Neuronal stem cell (in vitro differentiated cells): ENCODE measurements around the gene CNTN5.

Source experiments
- DNase-seq: peaks from one replicate; pipeline ENCODE4 v3.0.0-alpha.2; 2013; ENCODE audit warnings: low spot score
- H2AFZ ChIP-seq: one replicate; pipeline ENCODE4 v1.6.1; 2013; ENCODE audit warnings: mild to moderate bottlenecking, low read length, inconsistent platforms
- H2AK5ac ChIP-seq: 2 replicates; pipeline ENCODE4 v1.6.1; 2013; ENCODE audit warnings: low read depth, mild to moderate bottlenecking, inconsistent platforms, low read length, moderate library complexity, mixed read lengths
- H2BK120ac ChIP-seq: 2 replicates; pipeline ENCODE4 v1.6.1; 2013; ENCODE audit warnings: low read depth, mild to moderate bottlenecking, inconsistent platforms, low read length, moderate library complexity, mixed read lengths
- H2BK12ac ChIP-seq: one replicate; pipeline ENCODE4 v1.6.1; 2013; ENCODE audit warnings: low read length, inconsistent platforms
- H2BK15ac ChIP-seq: 2 replicates; pipeline ENCODE4 v1.6.1; 2013; ENCODE audit warnings: mild to moderate bottlenecking, low read length, inconsistent platforms, mixed read lengths
- H2BK5ac ChIP-seq: one replicate; pipeline ENCODE4 v1.6.1; 2013; ENCODE audit warnings: inconsistent platforms, mild to moderate bottlenecking, low read length, moderate library complexity
- H3K14ac ChIP-seq: one replicate; pipeline ENCODE4 v1.6.1; 2013; ENCODE audit warnings: low read length, inconsistent platforms
- H3K18ac ChIP-seq: 2 replicates; pipeline ENCODE4 v1.6.1; 2013; ENCODE audit warnings: low read length, inconsistent platforms
- H3K23ac ChIP-seq: 2 replicates; pipeline ENCODE4 v1.6.1; 2013; ENCODE audit warnings: low read depth, mild to moderate bottlenecking, mixed read lengths, low read length, inconsistent platforms; ENCODE audit not compliant: poor library complexity
- H3K27ac ChIP-seq: replicated peaks from 3 replicates; pipeline ENCODE4 v1.5.1; 2013; ENCODE audit warnings: low read length, inconsistent platforms
- H3K27me3 ChIP-seq, 3 experiments: 2 replicates each; pipeline ENCODE4 v1.6.1; 2013; ENCODE audit warnings: low read length in 3 of 3, mild to moderate bottlenecking in 2 of 3, inconsistent platforms in 1 of 3, low read depth in 1 of 3, mixed read lengths in 1 of 3, moderate library complexity in 1 of 3; ENCODE audit not compliant: control insufficient read depth in 3 of 3, insufficient read depth in 3 of 3
- H3K36me3 ChIP-seq, 2 donors: replicated peaks in 1 of 2; 2 replicates each; pipeline ENCODE4 v1.6.1; 2013; ENCODE audit warnings: low read length in 2 of 2; ENCODE audit not compliant: control insufficient read depth in 2 of 2, insufficient read depth in 2 of 2
- H3K4ac ChIP-seq: 2 replicates; pipeline ENCODE4 v1.6.1; 2013; ENCODE audit warnings: inconsistent platforms, mild to moderate bottlenecking, low read length, moderate library complexity
- H3K4me1 ChIP-seq, 2 donors: 1 replicate in 1 of 2; 2 replicates in 1 of 2; pipeline ENCODE4 v1.6.1; 2013; ENCODE audit warnings: low read length in 2 of 2, low read depth in 1 of 2; ENCODE audit not compliant: control insufficient read depth in 2 of 2, insufficient read depth in 1 of 2
- H3K4me2 ChIP-seq: one replicate; pipeline ENCODE4 v1.6.1; 2013; ENCODE audit warnings: mild to moderate bottlenecking, low read length, inconsistent platforms; ENCODE audit not compliant: insufficient read depth, poor library complexity, severe bottlenecking
- H3K4me3 ChIP-seq, 2 donors: 2 replicates each; pipeline ENCODE4 v1.5.1; 2013; ENCODE audit warnings: low read length in 2 of 2, mild to moderate bottlenecking in 2 of 2, inconsistent platforms in 1 of 2, moderate library complexity in 1 of 2
- H3K79me1 ChIP-seq: one replicate; pipeline ENCODE4 v1.6.1; 2013; ENCODE audit warnings: low read depth, mild to moderate bottlenecking, inconsistent platforms, low read length, moderate library complexity
- H3K9ac ChIP-seq: one replicate; pipeline ENCODE4 v1.6.1; 2013; ENCODE audit warnings: mild to moderate bottlenecking, low read depth, low read length, inconsistent platforms; ENCODE audit not compliant: poor library complexity
- H3K9me3 ChIP-seq, 2 donors: replicated peaks in 1 of 2; 2 replicates each; pipeline versions ENCODE3 to v1.6.1; 2013; ENCODE audit warnings: low read length in 2 of 2, mild to moderate bottlenecking in 2 of 2, inconsistent platforms in 1 of 2, low read depth in 1 of 2, mixed read lengths in 1 of 2, moderate library complexity in 1 of 2; ENCODE audit not compliant: control insufficient read depth in 2 of 2, insufficient read depth in 1 of 2
- H4K8ac ChIP-seq: one replicate; pipeline ENCODE4 v1.6.1; 2013; ENCODE audit warnings: low read depth, mild to moderate bottlenecking, inconsistent platforms, low read length, moderate library complexity
- H4K91ac ChIP-seq: one replicate; pipeline ENCODE4 v1.6.1; 2013; ENCODE audit warnings: low read length, low read depth, mild to moderate bottlenecking, inconsistent platforms; ENCODE audit not compliant: poor library complexity
- WGBS, 2 donors: extraction: QIAGEN DNeasy Blood & Tissue Kit; methylation state at CpG; one replicate each; pipeline ENCODE4 v1.1.7; 2013; ENCODE audit warnings: missing lambda C conversion rate in 2 of 2, mixed read lengths in 1 of 2; ENCODE audit not compliant: insufficient read length in 2 of 2, insufficient replicate concordance in 1 of 2; ENCODE audit errors: extremely low coverage in 2 of 2; 5-methylcytosine and 5-hydroxymethylcytosine counted together

CNTN5 gene

GRCh38 chr11:99505316-99505715 lies 484.6 kb downstream of the CNTN5 start:
- H3K4me1 ChIP-seq, result no peaks in the 10 kb centered on the region
- no peak overlapping the region for H3K4me2 ChIP-seq
- H3K4me3 ChIP-seq, result no peak overlapping the region
- H3K9ac ChIP-seq, result no peak overlapping the region
- H2AK5ac ChIP-seq, result no peak overlapping the region
- H2BK15ac ChIP-seq, result no peak overlapping the region
- H3K23ac ChIP-seq, result no peak overlapping the region
- no peaks in the 10 kb centered on the region for H3K27me3 ChIP-seq
- H3K14ac ChIP-seq, result no peak overlapping the region
- H3K36me3 ChIP-seq, result no peaks in the 10 kb centered on the region
- H2BK12ac ChIP-seq, result no peak overlapping the region
- no peak for DNase-seq
- no peaks in the 10 kb centered on the region for H3K9me3 ChIP-seq
- H2BK120ac ChIP-seq, result no peak overlapping the region
- no peak overlapping the region for H2BK5ac ChIP-seq
- H3K4ac ChIP-seq, result no peak overlapping the region
- no peak overlapping the region for H3K18ac ChIP-seq
- WGBS, 2 donors, result no CpG with 5 or more reads among the region's 1 CpG
- no peaks in the 10 kb centered on the region for H3K79me1 ChIP-seq
- no peak overlapping the region for H4K8ac ChIP-seq
- H2AFZ ChIP-seq, result no peak overlapping the region
- no peak overlapping the region for H4K91ac ChIP-seq
- no peak overlapping the region for H3K27ac ChIP-seq

DNA sequence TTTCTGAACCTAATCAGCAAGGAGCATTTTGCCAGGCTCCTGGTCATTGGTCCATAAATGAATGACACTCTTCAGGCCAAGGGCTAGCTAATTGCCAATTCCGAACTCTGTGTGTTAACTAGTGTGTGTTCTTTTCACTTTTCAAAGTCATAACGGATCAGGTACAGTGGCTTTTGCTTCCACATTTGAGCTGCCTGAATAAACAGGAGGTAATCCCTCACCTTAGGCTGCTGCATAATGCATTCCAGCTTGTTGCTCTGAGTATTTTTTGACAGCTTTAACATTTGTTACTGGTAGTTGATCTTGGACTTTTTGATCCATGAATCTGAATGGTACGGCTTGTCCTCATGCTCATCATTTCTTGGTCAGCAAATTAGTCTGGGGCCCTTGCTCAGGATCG lies 485.1 kb downstream of the CNTN5 start:
- no peaks in the 10 kb centered on the region for H3K9me3 ChIP-seq
- no peak overlapping the region for H2AK5ac ChIP-seq
- H3K4me2 ChIP-seq, result no peak overlapping the region
- no peaks in the 10 kb centered on the region for H3K36me3 ChIP-seq
- H3K27ac ChIP-seq, result no peak overlapping the region
- H4K8ac ChIP-seq, result no peak overlapping the region
- H2BK120ac ChIP-seq, result no peak overlapping the region
- no peak overlapping the region for H2BK15ac ChIP-seq
- no peaks in the 10 kb centered on the region for H3K27me3 ChIP-seq
- no peak overlapping the region for H3K4ac ChIP-seq
- no peak overlapping the region for H2AFZ ChIP-seq
- no peak overlapping the region for H4K91ac ChIP-seq
- no peak overlapping the region for H3K4me3 ChIP-seq
- DNase-seq, result no peak
- H2BK5ac ChIP-seq, result no peak overlapping the region
- H3K18ac ChIP-seq, result no peak overlapping the region
- H3K79me1 ChIP-seq, result no peaks in the 10 kb centered on the region
- H3K14ac ChIP-seq, result no peak overlapping the region
- no peak overlapping the region for H3K23ac ChIP-seq
- H3K4me1 ChIP-seq, result no peaks in the 10 kb centered on the region
- no peak overlapping the region for H2BK12ac ChIP-seq
- WGBS, 2 donors, result no CpG with 5 or more reads among the region's 4 CpGs
- H3K9ac ChIP-seq, result no peak overlapping the region

DNA sequence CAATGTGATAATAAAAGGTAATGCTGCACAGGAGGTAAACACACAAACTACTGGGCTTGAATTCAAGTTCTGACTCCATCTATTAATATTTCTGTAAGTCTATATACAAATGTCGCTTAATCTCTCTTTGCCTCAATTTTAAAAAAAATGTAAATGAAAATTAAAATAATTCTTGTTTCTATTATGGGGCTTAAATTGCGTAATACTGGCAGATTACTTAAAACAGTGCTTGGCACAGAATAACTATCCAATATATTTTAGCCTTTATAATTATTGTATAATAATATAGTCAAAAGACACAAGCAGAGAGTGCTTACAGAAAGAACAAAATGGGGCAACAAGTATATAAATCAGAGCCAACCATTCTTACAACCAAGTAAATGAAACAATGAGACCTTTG lies 489.1 kb downstream of the CNTN5 start:
- WGBS, 2 donors, result no CpG with 5 or more reads among the region's 2 CpGs
- H3K14ac ChIP-seq, result no peak overlapping the region

GRCh38 chr11:99513368-99513767 lies 492.6 kb downstream of the CNTN5 start:
- WGBS, 2 donors, result no CpG with 5 or more reads among the region's 2 CpGs

More for the DNA sequence above, 489.1 kb downstream of the CNTN5 start:
- Histone ChIP-seq H3K27me3 (no peaks in the 10 kb centered on the region), H3K23ac (no peak overlapping the region), H3K4me3 (no peak overlapping the region), H3K18ac (no peak overlapping the region), H3K27ac (no peak overlapping the region), H3K9me3 (no peaks in the 10 kb centered on the region), H3K36me3 (no peaks in the 10 kb centered on the region), H3K4me1 (no peaks in the 10 kb centered on the region), H3K4me2 (no peak overlapping the region), H4K8ac (no peak overlapping the region), H4K91ac (no peak overlapping the region), H3K4ac (no peak overlapping the region), H2AK5ac (no peak overlapping the region), H2BK120ac (no peak overlapping the region), H2AFZ (no peak overlapping the region), H3K9ac (no peak overlapping the region), H2BK15ac (no peak overlapping the region), H2BK12ac (no peak overlapping the region), H3K79me1 (no peaks in the 10 kb centered on the region), H2BK5ac (no peak overlapping the region)
- DNase-seq, result no peak

More at GRCh38 chr11:99513368-99513767, 492.6 kb downstream of the CNTN5 start:
- Histone ChIP-seq H3K9ac (no peak overlapping the region), H3K27ac (no peak overlapping the region), H2BK5ac (no peak overlapping the region), H2BK120ac (no peak overlapping the region), H3K4me2 (no peak overlapping the region), H3K18ac (no peak overlapping the region), H3K9me3 (no peaks in the 10 kb centered on the region), H2BK15ac (no peak overlapping the region), H3K4me3 (no peak overlapping the region), H3K14ac (no peak overlapping the region), H3K27me3 (no peaks in the 10 kb centered on the region), H3K23ac (no peak overlapping the region), H3K79me1 (no peaks in the 10 kb centered on the region), H4K91ac (no peak overlapping the region), H2BK12ac (no peak overlapping the region), H3K4ac (no peak overlapping the region), H3K4me1 (no peaks in the 10 kb centered on the region), H3K36me3 (no peaks in the 10 kb centered on the region), H2AFZ (no peak overlapping the region), H4K8ac (no peak overlapping the region), H2AK5ac (no peak overlapping the region)
- DNase-seq, result no peak
